Endothelial cell of umbilical vein (primary cell): ENCODE results near the gene GRIFIN. TPM values are rescaled to one million over a fixed set of nuclear protein-coding genes. Genes with fewer than 3 reads are reported as not detected.

Experiments
- BruUV-seq: library from RNA; stranded (reverse); fragments of 400-500 nt; replicated peaks from 2 replicates; lab custom pipeline; 2021; lab: Mats Ljungman, UMichigan
- CTCF ChIA-PET: fragments of 300-600, 350-600 bp; sonication (Branson Sonifier 250); formaldehyde crosslinking; loops from one replicate; lab custom pipeline; 2021; ENCODE audit warnings: antibody characterized with exemption, inconsistent platforms; lab: Charles Lee
- POLR2A ChIA-PET: fragments of 300-600, 350-600 bp; sonication (Branson Sonifier 250); formaldehyde crosslinking; loops from one replicate; lab custom pipeline; 2021; ENCODE audit warnings: antibody characterized with exemption, inconsistent platforms; lab: Charles Lee
- DNase-seq: peaks from one replicate; pipeline ENCODE4 v3.0.0-alpha.2; 2011; ENCODE audit warnings: low read depth, low spot score
- FAIRE-seq: peaks from 2 replicates; lab custom pipeline; 2011; peaks lifted over from hg19 to GRCh38; lab: Jason Lieb, UNC
- H2AFZ ChIP-seq: 2 replicates; pipeline ENCODE4 v1.6.0; 2012; ENCODE audit warnings: low read depth, low read length, control low read depth, inconsistent platforms
- H3K27ac ChIP-seq: 2 replicates; pipeline ENCODE4 v1.5.1; 2011; ENCODE audit warnings: low read depth, mild to moderate bottlenecking, control low read depth, low read length, moderate library complexity; ENCODE audit not compliant: insufficient read depth
- H3K27me3 ChIP-seq, 2 experiments: 2 replicates each; pipeline versions ENCODE4 v1.6.0 to v1.6.1; 2011; ENCODE audit warnings: low read length in 2 of 2, mixed read lengths in 1 of 2; ENCODE audit not compliant: control insufficient read depth in 2 of 2, insufficient read depth in 2 of 2
- H3K36me3 ChIP-seq, 2 experiments: 2 replicates in 1 of 2; 3 replicates in 1 of 2; pipeline ENCODE4 v1.5.1; 2011; ENCODE audit warnings: low read length in 2 of 2, mild to moderate bottlenecking in 1 of 2, moderate library complexity in 1 of 2; ENCODE audit not compliant: control insufficient read depth in 2 of 2, insufficient read depth in 2 of 2; ENCODE audit errors: extremely low read depth in 1 of 2
- H3K4me1 ChIP-seq: 3 replicates; pipeline ENCODE4 v1.5.1; 2011; ENCODE audit warnings: mild to moderate bottlenecking, low read length; ENCODE audit not compliant: control insufficient read depth, insufficient read depth; ENCODE audit errors: extremely low read depth
- H3K4me2 ChIP-seq: 2 replicates; pipeline ENCODE4 v1.6.1; 2011; ENCODE audit warnings: low read length, control low read depth, mixed read lengths; ENCODE audit not compliant: insufficient read depth
- H3K4me3 ChIP-seq, 3 experiments: fragments of 200-600 bp in 1 of 3; sonication (generic), shearing (Covaris generic) in 1 of 3; replicated peaks in 1 of 3; 2 replicates each; pipeline ENCODE4 v1.5.1; 2011 to 2016; ENCODE audit warnings: control low read depth in 3 of 3, low read length in 3 of 3, mild to moderate bottlenecking in 2 of 3, inconsistent platforms in 1 of 3, low read depth in 1 of 3, moderate library complexity in 1 of 3; ENCODE audit not compliant: insufficient read depth in 1 of 3
- H3K79me2 ChIP-seq: 2 replicates; pipeline ENCODE4 v1.6.0; 2012; ENCODE audit warnings: low read length, inconsistent platforms; ENCODE audit not compliant: control insufficient read depth, insufficient read depth
- H3K9ac ChIP-seq: replicated peaks from 2 replicates; pipeline ENCODE3; 2011; ENCODE audit warnings: low read length, control low read depth; ENCODE audit not compliant: insufficient read depth; ENCODE audit errors: extremely low read depth
- H3K9me1 ChIP-seq: replicated peaks from 3 replicates; pipeline ENCODE4 v1.6.0; 2011; ENCODE audit warnings: mild to moderate bottlenecking, low read length; ENCODE audit not compliant: control insufficient read depth, insufficient read depth; ENCODE audit errors: extremely low read depth
- H3K9me3 ChIP-seq: replicated peaks from 2 replicates; pipeline ENCODE4 v1.5.1; 2012; ENCODE audit warnings: low read length, inconsistent platforms; ENCODE audit not compliant: control insufficient read depth, insufficient read depth
- H4K20me1 ChIP-seq: replicated peaks from 2 replicates; pipeline ENCODE3; 2011; ENCODE audit warnings: mild to moderate bottlenecking, low read length; ENCODE audit not compliant: control insufficient read depth, insufficient read depth; ENCODE audit errors: extremely low read depth
- CTCF ChIP-seq, 2 donors: IDR thresholded peaks; 1 replicate in 1 of 2; 2 replicates in 1 of 2; pipeline ENCODE4 v1.5.1; 2011; ENCODE audit warnings: low read length in 2 of 2, mild to moderate bottlenecking in 2 of 2, moderate library complexity in 2 of 2, control low read depth in 1 of 2, inconsistent platforms in 1 of 2, low read depth in 1 of 2; ENCODE audit not compliant: insufficient read depth in 1 of 2; ENCODE audit errors: extremely low read depth in 1 of 2
- EZH2 ChIP-seq: IDR thresholded peaks from 2 replicates; pipeline ENCODE4 v1.6.1; 2012; ENCODE audit warnings: borderline replicate concordance, low read depth, mild to moderate bottlenecking, moderate library complexity, low read length, inconsistent platforms; ENCODE audit not compliant: severe bottlenecking
- FOS ChIP-seq: IDR thresholded peaks from 2 replicates; pipeline ENCODE4 v1.6.1; 2011; ENCODE audit warnings: mild to moderate bottlenecking, low read length, moderate library complexity, borderline replicate concordance; ENCODE audit not compliant: insufficient read depth
- GATA2 ChIP-seq: IDR thresholded peaks from 2 replicates; pipeline ENCODE4 v1.7.0; 2011; ENCODE audit warnings: low read depth, mild to moderate bottlenecking, moderate library complexity, mixed read lengths, low read length; ENCODE audit not compliant: insufficient read length, insufficient read depth
- JUN ChIP-seq: IDR thresholded peaks from 2 replicates; pipeline ENCODE4 v1.6.1; 2011; ENCODE audit warnings: borderline replicate concordance, low read depth; ENCODE audit not compliant: insufficient read length, insufficient read depth
- MAX ChIP-seq: IDR thresholded peaks from 2 replicates; pipeline ENCODE4 v1.6.1; 2011; ENCODE audit not compliant: insufficient read depth, insufficient read length
- MYC ChIP-seq: IDR thresholded peaks from one replicate; pipeline ENCODE4 v1.6.1; 2011; ENCODE audit warnings: mild to moderate bottlenecking, low read depth, low read length
- POLR2A ChIP-seq: IDR thresholded peaks from 2 replicates; pipeline ENCODE4 v1.6.1; 2012; ENCODE audit warnings: low read depth, mild to moderate bottlenecking, control low read depth, low read length
- POLR2AphosphoS5 ChIP-seq: IDR thresholded peaks from 2 replicates; pipeline ENCODE4 v1.6.1; 2012; ENCODE audit warnings: low read depth, mild to moderate bottlenecking, control low read depth, low read length, moderate library complexity; ENCODE audit not compliant: insufficient read depth
- dilution Hi-C: fragments of 300-500 bp; cut with MboI; formaldehyde crosslinking; loops from one replicate; pipeline ENCODE4 v1.15.0; 2019; ENCODE audit warnings: low sequenced_read_pairs; ENCODE audit not compliant: extremely low pct_ligation_motif_present
- intact Hi-C: fragments of 100-400 bp; cut with micrococcal nuclease; formaldehyde crosslinking; loops from one replicate; pipeline ENCODE4 v1.10.0; 2022
- polyA plus RNA-seq, 4 experiments: library from polyadenylated mRNA; depleted of rRNA in 3 of 4; stranded (reverse) in 3 of 4; unstranded in 1 of 4; fragments of >200 nt; gene quantifications; 2 replicates each; pipeline versions ENCODE4 v1.2.1 to v1.2.3, GENCODE V29; 2011 to 2012; ENCODE audit warnings: missing spikeins in 1 of 4
- total RNA-seq: library from RNA; stranded (reverse); gene quantifications from 2 replicates; pipeline ENCODE4 v1.2.3, GENCODE V29; 2021

The GRIFIN gene
- total and polyA plus RNA-seq, 2 donors (not counting 3 experiments of a cell fraction or from before 2014, with no cell fraction given), result not detected

GRCh38 chr7:2507917-2508306 lies 31.7 kb upstream of the GRIFIN start:
- no peaks in the 10 kb centered on the region for H3K9me3 ChIP-seq
- H3K4me2 ChIP-seq, result no peak overlapping the region
- TF ChIP-seq CTCF (IDR thresholded peaks at IDR 0.05; ENCODE audit: extremely low read depth in 1 of 2, insufficient read depth in 1 of 2, low read depth in 1 of 2, low read length in 2 of 2) (no peak), MYC (no peak), GATA2 (no peak), FOS (no peak), EZH2 (no peak), MAX (no peak), POLR2AphosphoS5 (no peak), JUN (no peak), POLR2A (no peak)
- H3K27me3 ChIP-seq, result no peaks in the 10 kb centered on the region
- no TSS peak for BruUV-seq
- intact Hi-C loops, result no loop called here
- H2AFZ ChIP-seq, result no peak overlapping the region
- dilution Hi-C loops, result no loop called here
- peaks cover 20% of the 10 kb centered on the region for H3K4me1 ChIP-seq
- H3K36me3 ChIP-seq, result no peaks in the 10 kb centered on the region
- no peaks in the 10 kb centered on the region for H4K20me1 ChIP-seq
- no peak for FAIRE-seq
- H3K9ac ChIP-seq, result no peak overlapping the region
- CTCF ChIA-PET, result interaction anchor here (1.1 kb wide), 1 partner anchor 33 kb away, joined by 3 read pairs; no protein-coding TSS in a partner anchor
- no peaks in the 10 kb centered on the region for H3K79me2 ChIP-seq
- H3K4me3 ChIP-seq, result no peak overlapping the region
- no peak for DNase-seq
- POLR2A ChIA-PET, result no interaction called here
- H3K9me1 ChIP-seq, result no peaks in the 10 kb centered on the region
- no peak overlapping the region for H3K27ac ChIP-seq
